GM12892 (cell line): ENCODE measurements around the gene LRRC25.

ENCODE experiments used
- DNase-seq: peaks from one replicate; pipeline ENCODE4 v3.0.0; 2011; ENCODE audit not compliant: insufficient read length
- FAIRE-seq: peaks from 2 replicates; lab custom pipeline; 2011; peaks lifted over from hg19 to GRCh38; lab: Jason Lieb, UNC
- POLR2A ChIP-seq: IDR thresholded peaks from 2 replicates; pipeline ENCODE4 v1.6.1; 2011; ENCODE audit warnings: low read depth, low read length, control low read depth
- POLR2AphosphoS5 ChIP-seq: IDR thresholded peaks from 2 replicates; pipeline ENCODE4 v1.6.1; 2011; ENCODE audit warnings: low read depth, low read length, control low read depth
- TAF1 ChIP-seq: IDR thresholded peaks from 2 replicates; pipeline ENCODE4 v1.6.1; 2011; ENCODE audit warnings: low read depth, mild to moderate bottlenecking, control low read depth, low read length, borderline replicate concordance

Gene LRRC25

DNA sequence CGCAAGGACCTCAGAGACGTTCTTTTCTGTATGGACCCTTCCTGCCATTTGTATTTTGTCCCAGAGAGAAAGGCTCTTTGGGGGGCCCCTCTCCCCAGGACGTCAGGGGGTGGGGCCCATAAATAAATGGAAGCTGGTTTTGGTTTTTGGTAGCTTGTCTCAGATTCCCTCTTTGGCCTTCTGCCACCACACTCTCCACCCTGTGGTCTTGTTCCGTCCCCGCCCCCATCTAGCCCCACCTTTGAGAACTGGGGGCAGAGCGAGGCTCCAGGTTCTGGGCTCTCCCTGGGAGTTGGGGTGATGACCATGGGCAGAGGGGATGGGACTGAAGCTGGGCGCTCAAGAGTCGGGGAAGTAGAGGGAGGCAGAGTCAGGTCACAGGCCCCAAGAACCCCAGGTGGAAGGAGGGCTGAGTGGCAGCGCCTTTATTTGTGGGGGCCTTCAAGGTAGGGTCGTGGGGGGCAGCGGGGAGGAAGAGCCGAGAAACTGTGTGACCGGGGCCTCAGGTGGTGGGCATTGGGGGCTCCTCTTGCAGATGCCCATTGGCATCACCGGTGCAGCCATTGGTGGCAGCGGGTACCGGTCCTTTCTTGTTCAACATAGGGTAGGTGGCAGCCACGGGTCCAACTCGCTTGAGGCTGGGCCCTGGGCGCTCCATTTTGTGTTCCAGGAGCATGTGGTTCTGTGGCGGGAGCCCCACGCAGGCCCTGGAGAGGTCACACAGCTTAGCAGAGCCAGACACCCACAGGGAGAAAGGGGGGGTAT, 37.2 kb upstream of the LRRC25 start:
- no peak for TF ChIP-seq TAF1
- TF ChIP-seq POLR2AphosphoS5, result no peak
- TF ChIP-seq POLR2A, result no peak
- DNase-seq, result no peak
- FAIRE-seq, result no peak

DNA sequence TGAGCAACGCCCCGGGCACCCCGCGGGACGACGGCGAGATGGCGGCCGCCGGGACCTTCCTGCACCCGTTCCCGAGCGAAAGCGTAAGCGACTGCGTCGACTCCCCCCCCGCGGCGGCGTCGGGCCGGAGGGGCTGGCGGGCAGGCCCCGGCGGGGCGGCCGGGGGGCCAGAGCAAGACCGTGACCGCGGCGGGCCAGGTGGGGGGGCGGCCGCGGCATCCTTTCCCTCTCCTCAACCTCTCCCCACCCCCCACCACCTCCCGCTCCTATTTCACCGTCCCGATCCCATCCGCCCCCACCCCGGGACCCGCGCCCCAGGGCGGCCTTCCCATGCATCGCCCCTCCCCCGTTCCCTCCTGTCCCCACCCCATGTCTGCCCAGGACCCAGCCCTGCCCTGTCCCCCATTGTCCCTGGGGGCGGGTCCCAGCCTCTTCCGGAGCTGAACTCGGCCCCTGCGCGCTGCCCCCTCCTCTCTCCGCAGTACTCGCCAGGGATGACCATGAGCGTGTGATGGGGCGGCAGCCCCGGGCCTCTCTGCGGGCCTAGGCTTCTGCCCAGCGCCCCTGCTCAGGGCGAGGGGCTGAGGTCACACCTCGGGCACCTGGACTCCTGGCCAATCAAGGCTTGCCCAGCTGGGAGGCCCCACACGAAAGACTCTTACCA, 36.4 kb upstream of the LRRC25 start:
- TF ChIP-seq POLR2A (no peak), TAF1 (no peak), POLR2AphosphoS5 (no peak)
- FAIRE-seq (peak; percentile 62), DNase-seq (no peak)

DNA sequence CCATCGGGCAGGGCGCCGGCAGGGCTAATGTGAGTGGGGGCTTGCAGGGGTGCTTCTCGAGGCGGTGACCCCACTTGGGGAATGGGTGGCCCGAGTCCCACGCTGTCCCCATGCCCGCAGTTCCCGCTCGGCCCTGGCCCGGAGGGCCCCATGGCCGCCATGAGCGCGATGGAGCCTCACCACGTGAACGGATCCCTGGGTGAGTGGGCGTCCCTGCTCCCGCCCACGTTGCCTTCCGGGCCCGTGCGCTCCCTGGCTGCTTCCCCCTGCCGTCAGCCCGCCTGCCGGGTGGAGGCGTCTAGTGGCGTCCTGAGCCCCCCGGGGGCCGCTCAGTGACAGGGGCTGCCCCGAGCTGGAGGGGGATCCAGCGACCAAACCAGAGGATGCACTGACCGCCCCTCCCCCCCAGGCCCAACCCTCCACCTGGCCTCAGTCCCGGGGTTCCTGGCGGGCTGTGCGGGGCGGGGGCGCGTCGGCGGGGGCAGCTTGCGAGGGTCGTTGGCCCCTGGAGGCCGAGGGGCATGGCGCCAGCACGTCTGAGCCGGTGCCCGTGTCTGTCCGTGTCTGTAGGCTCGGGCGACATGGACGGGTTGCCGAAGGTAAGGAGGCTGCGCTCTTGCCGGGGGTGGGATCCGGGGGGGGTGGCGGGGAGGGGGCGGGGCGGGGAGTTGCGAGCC, 35.7 kb upstream of the LRRC25 start:
- TF ChIP-seq POLR2AphosphoS5, result peak; percentile 67; the same call in 1 of the 2 replicates
- peak; percentile 83 for TF ChIP-seq POLR2A
- TF ChIP-seq TAF1, result peak; percentile 12; the same call in 1 of the 2 replicates
- peak; percentile 73 for DNase-seq
- peak; percentile 96 for FAIRE-seq

DNA sequence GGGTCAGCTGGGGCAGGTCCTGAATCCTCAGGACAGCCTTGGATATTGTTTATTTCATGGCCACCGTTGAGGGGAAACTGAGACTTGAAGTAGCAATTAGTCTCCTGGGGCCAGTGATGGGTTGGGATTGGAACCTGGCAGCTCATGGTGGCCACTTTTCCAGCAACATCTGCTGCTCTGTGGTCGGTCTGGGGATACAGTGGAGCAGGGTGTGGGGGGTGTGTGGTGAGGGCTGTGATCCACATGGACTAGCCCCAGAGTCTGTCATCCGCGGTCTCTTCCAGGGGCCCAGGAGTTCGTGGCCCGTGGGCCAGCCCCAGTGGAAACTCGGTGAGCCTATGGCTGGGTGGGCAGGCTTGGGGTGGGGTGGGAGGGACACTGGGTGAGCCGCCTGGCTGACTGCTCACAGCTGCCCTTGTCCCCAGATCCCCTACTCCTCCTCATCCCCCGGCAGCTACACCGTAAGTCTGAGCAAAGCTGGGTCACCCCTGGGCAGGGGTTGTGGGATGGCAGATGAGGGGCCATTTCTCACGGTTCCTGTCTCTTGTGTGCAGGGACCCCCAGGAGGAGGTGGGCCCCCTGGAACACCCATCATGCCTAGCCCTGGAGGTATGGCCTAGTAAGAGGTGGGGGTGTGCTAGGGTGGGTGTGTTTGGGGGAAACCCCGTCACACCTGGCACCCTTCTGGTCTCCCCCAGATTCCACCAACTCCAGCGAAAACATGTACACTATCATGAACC, 35.0 kb upstream of the LRRC25 start:
- no peak for FAIRE-seq
- TF ChIP-seq TAF1 (no peak), POLR2AphosphoS5 (no peak), POLR2A (no peak)

DNA sequence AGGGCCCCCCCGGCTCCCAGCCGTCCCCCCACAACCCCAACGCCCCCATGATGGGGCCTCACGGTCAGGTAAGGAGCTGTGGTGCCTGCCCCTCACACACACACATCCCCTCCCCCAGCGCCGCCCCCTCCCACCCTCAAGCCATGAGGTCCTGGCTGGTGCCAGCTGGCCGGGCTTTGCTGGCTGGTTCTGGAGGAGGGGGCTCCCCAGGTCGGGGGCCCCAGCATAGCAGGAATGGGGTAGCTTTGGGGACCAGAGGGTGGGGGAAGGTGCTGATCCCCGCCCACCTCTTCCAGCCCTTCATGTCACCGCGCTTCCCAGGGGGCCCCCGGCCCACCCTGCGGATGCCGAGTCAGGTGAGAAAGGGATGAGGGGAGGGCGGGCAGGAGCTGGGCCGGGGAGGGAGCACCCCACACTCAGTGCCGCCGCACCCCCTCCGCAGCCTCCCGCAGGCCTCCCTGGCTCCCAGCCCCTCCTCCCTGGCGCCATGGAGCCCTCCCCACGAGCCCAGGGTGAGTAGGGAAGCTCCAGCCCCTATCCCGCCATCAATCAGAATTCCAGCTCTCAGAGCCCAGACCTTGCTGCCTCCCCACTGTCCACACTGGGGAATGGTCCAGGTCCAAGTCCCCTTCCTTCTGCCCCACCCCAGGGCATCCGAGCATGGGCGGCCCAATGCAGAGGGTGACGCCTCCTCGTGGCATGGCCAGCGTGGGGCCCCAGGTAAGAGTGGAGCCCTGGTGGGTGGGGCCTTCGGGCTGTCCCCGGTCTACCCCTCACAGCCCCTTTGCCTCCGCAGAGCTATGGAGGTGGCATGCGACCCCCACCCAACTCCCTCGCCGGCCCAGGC, 34.2 kb upstream of the LRRC25 start:
- FAIRE-seq, result no peak
- TF ChIP-seq TAF1, result no peak
- TF ChIP-seq POLR2A, result no peak
- no peak for DNase-seq

More for the DNA sequence above, 35.0 kb upstream of the LRRC25 start:
- no peak for DNase-seq

DNA sequence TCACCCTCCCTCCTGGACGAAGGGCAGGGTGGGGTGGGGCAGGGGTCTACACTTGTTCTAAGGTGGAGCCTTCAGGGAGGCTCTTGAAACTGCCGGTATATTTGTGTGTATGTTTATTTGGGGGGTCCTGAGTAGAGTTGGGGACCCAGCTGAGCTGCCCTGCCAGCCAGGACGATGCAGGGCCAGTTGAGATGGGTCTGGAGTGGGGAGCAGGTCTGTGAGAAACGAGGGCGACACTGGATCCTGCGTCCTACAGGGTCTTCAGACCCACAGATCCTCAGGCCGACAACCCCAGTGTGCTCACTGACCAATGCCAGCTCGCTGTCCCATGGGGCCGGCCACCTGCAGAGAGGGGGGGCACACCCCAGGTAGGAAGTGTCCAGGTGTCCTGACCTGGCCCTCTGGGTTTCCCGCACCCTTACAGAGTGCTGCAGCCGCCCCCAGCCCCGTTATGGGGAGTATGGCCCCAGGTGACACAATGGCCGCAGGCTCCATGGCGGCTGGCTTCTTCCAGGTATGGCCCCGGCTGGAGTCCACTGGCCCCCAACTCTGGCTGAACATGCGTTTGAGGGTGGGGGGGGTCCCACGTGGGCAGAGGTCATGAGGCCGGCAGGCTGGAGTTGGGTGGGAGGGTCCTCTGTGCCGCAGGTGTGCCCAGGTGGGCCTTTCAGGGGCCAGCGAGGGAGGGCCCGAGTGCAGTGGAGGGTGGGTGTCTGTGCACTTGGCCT, 33.2 kb upstream of the LRRC25 start:
- TF ChIP-seq POLR2A, result no peak
- no peak for TF ChIP-seq POLR2AphosphoS5
- TF ChIP-seq TAF1, result no peak
- FAIRE-seq, result peak; percentile 53
- DNase-seq, result no peak

DNA sequence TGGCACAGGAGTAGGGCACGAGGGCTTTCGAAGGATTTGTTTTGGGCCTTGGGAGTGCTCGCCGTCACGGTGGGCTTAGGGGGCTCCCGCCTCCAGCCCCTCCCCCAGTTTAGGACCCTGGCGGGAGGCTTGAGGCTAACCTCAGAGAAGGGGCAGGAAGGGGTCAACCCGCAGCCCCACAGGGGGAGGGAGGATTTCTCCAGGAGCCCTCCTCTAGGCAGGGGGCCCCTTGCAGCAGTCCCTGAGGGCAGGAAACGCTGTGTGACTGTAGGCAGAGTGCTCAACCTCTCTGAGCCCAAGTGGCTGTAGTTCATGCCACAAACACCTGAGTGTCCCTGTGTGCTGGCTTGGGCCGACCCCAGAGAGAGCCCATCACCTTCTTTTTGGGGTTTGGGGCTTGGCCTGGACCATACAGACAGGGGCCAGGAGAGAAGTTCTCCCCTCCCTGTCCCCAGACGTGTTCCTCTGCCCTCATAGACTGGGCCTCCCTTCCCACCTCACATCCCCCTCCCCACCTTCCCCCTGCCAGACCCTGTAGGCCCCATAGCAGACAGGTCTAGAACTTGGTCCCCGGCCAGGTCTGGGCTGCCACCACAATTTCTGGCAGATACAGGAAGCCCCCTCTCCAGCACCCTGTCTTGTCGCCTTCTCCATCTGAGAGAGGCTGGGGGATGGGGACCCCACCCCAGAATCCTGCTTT, 32.4 kb upstream of the LRRC25 start:
- TF ChIP-seq POLR2A, result no peak
- TF ChIP-seq POLR2AphosphoS5, result 0 out of 2 replicates have a peak, but pooled peaks have one; percentile 39
- FAIRE-seq, result peak; percentile 48
- DNase-seq, result no peak

DNA sequence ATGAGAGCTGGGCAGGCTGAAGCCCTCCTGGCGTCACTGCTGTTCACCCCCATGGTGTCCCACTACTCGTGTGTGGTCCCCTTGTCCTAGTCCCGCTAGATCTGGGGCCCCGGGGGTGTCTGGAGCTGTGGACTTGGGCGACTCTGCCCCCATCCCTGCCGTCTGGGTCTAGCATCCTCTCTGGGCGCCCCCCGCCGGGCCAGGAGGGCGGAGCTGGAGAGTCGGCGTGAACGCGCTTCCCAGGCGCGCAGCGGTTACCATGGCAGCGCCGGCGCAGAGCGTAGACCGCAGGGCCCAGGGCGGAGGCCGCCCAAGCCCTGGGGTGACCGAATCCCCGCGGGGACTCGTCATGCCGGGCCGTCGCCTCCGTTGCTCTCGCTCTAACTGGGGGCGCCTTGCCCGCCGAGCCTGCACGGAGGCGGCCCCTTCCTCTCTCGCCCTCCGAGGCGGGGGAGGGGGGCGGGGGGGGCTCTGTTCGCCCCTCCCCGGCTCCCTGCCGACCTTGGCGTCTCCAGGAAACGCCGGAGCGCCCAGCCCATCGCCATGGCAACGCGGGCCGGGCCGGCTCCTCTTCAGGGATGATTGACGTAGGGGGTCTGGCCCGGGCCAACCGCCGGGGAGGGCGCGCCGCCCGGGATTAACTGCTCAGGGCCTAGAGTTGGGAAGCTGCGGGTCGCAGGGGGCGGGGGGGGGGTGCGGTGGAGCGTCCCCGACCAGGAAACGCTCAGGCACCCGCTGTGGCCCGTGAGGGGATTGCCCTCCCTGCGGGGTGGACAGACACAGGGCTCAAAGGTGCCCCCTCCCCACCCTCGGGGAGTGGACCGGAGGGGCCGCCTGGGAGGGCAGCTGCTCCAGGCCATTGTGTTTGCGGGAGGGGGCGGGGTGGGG, 31.6 kb upstream of the LRRC25 start:
- TF ChIP-seq POLR2AphosphoS5 (no peak), POLR2A (no peak), TAF1 (no peak)
- FAIRE-seq (peak; percentile 96), DNase-seq (peak; percentile 97)

DNA sequence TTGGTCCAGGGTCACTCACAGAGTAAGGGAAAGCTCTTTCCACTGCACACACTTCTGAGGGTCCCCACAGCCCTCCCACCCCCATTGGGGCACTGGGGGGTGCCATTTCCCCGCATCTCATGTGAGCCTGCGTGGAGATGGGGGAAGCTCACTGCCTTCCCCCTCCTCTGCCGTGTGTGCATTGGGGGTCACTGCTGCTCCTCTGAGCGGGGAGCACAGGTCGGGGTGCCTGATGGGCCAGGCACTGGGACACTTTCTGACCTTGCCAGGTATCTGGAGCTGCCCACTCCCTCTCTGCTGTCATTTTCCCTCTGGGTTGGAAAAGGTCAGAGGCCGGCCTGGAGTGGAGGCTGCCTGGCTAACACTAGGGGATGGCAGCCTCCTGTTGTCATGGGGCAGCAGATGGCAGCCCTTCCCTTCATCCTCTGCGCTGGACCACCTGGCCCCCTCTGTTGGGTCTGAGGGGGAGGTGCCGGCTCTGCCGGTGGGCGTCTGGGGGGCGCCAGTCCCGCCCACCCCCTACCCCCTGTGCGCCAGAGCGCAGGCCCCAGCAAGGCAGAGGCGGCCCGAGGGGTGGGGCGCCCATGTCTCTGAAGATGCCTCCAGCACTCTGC, 30.9 kb upstream of the LRRC25 start:
- TF ChIP-seq POLR2AphosphoS5 (no peak), POLR2A (no peak), TAF1 (no peak)
- DNase-seq, result no peak
- no peak for FAIRE-seq
